ENCODE results near the gene SELENOT. TPM values are rescaled to one million over a fixed set of nuclear protein-coding genes. Genes with fewer than 3 reads are reported as not detected.
"Not testable (repeated sequence)": the region's sequence is repeated elsewhere in the genome, so short reads cannot be mapped to it uniquely, and the experiment has no call there.

SELENOT gene
- total and polyA plus RNA-seq, 7 donors: 52.9 to 126 (median 80.4) TPM

GRCh38 chr3:150620002-150620689, 17.0 kb downstream of the SELENOT start:
- Histone ChIP-seq H3K36me3 (peaks cover 0 to 14% (median under 1%) of the 10 kb centered on the region in 4 donors), H3K9me3 (no peaks in the 10 kb centered on the region), H3K4me1 (peaks cover 0 to 14% (median 9%) of the 10 kb centered on the region in 4 donors), H3K27ac (no peak overlapping the region), H3K27me3 (no peaks in the 10 kb centered on the region), H3K4me3 (no peak overlapping the region)
- DNase-seq: no peak
- WGBS, 2 donors: 82 to 84% methylated on average over 7 of the region's 7 CpGs
- intact Hi-C loops (cut with DNase I): no loop called here
- TF ChIP-seq EP300 (IDR thresholded peaks at IDR 0.05) (no peak), POLR2AphosphoS5 (IDR thresholded peaks at IDR 0.05) (no peak), CTCF (IDR thresholded peaks at IDR 0.05) (no peak), POLR2A (IDR thresholded peaks at IDR 0.05) (no peak)

- H3K9me3 ChIP-seq; H3K27me3 ChIP-seq; DNase-seq; intact Hi-C loops (cut with DNase I); H3K27ac ChIP-seq; H3K4me3 ChIP-seq: not testable (repeated sequence)
- H3K36me3 ChIP-seq: peaks cover 11 to 42% (median 15%) of the 10 kb centered on the region in 4 donors
- H3K4me1 ChIP-seq: peaks cover 0 to 14% (median 9%) of the 10 kb centered on the region in 4 donors
Measured at GRCh38 chr3:150622955-150623354, 19.8 kb downstream of the SELENOT start.

- Histone ChIP-seq H3K4me1 (peaks cover 0 to 14% (median 9%) of the 10 kb centered on the region in 4 donors), H3K27me3 (no peaks in the 10 kb centered on the region), H3K36me3 (peaks cover 11 to 52% (median 18%) of the 10 kb centered on the region in 4 donors), H3K4me3 (no peak overlapping the region), H3K9me3 (no peaks in the 10 kb centered on the region), H3K27ac (no peak overlapping the region)
- no peak for DNase-seq
- intact Hi-C loops (cut with DNase I): no loop called here
- TF ChIP-seq CTCF (IDR thresholded peaks at IDR 0.05): no peak
- no peak for TF ChIP-seq EP300 (IDR thresholded peaks at IDR 0.05)
- TF ChIP-seq POLR2A (IDR thresholded peaks at IDR 0.05): no peak
- TF ChIP-seq POLR2AphosphoS5 (IDR thresholded peaks at IDR 0.05): no peak
- 94 to 97% methylated on average over 1 of the region's 1 CpG for WGBS, 2 donors
Measured at GRCh38 chr3:150623945-150624344, 20.8 kb downstream of the SELENOT start.

GRCh38 chr3:150626148-150626930, 23.2 kb downstream of the SELENOT start:
- 85 to 94% methylated on average over 2 of the region's 2 CpGs for WGBS, 2 donors

More at GRCh38 chr3:150626148-150626930, 23.2 kb downstream of the SELENOT start:
- peaks cover 0 to 14% (median 9%) of the 10 kb centered on the region in 4 donors for H3K4me1 ChIP-seq
- no peak for TF ChIP-seq POLR2AphosphoS5 (IDR thresholded peaks at IDR 0.05)
- TF ChIP-seq POLR2A (IDR thresholded peaks at IDR 0.05): no peak
- no peak for TF ChIP-seq CTCF (IDR thresholded peaks at IDR 0.05)
- TF ChIP-seq EP300 (IDR thresholded peaks at IDR 0.05): no peak
- intact Hi-C loops (cut with DNase I): no loop called here
- no peaks in the 10 kb centered on the region for H3K27me3 ChIP-seq
- H3K36me3 ChIP-seq: peaks cover 11 to 75% (median 19%) of the 10 kb centered on the region in 4 donors
- no peak for DNase-seq
- H3K9me3 ChIP-seq: no peaks in the 10 kb centered on the region
- H3K4me3 ChIP-seq: no peak overlapping the region
- no peak overlapping the region for H3K27ac ChIP-seq

Measured in sigmoid colon (tissue), 7 donors.